Suprapubic skin (tissue), 4 donors: Measurements from ENCODE around the gene PPP1R13B. TPM values are rescaled to one million over a fixed set of nuclear protein-coding genes. Genes with fewer than 3 reads are reported as not detected.
A peak's percentile ranks its signal among the peaks of the same experiment; 100 is the strongest.

ENCODE experiments used
- DNase-seq, 2 donors: peaks; one replicate each; pipeline ENCODE4 v3.0.0-alpha.2; 2019; ENCODE audit warnings: low spot score in 2 of 2
- H3K27ac ChIP-seq: fragments of 200-600 bp; sonication (generic); one replicate; pipeline ENCODE4 v1.5.1; 2019
- H3K27me3 ChIP-seq: fragments of 200-600 bp; sonication (generic); one replicate; pipeline ENCODE4 v1.5.1; 2019
- H3K36me3 ChIP-seq: fragments of 200-600 bp; sonication (generic); one replicate; pipeline ENCODE4 v1.5.1; 2019
- H3K4me1 ChIP-seq: fragments of 200-600 bp; sonication (generic); one replicate; pipeline ENCODE4 v1.5.1; 2019
- H3K4me3 ChIP-seq: fragments of 200-600 bp; sonication (generic); one replicate; pipeline ENCODE4 v1.5.1; 2019; ENCODE audit warnings: mild to moderate bottlenecking
- H3K9me3 ChIP-seq: fragments of 200-600 bp; sonication (generic); one replicate; pipeline ENCODE4 v1.5.1; 2019
- EP300 ChIP-seq: sonication (generic); formaldehyde crosslinking; IDR thresholded peaks from one replicate; pipeline ENCODE4 v1.6.1; 2017; ENCODE audit warnings: antibody characterized with exemption
- POLR2A ChIP-seq, 2 donors: fragments of 450-650 bp; IDR thresholded peaks; one replicate each; pipeline ENCODE4 v1.6.1; 2017; ENCODE audit warnings: antibody characterized with exemption in 2 of 2, mild to moderate bottlenecking in 2 of 2, moderate library complexity in 2 of 2
- POLR2AphosphoS5 ChIP-seq, 3 donors: sonication (generic); formaldehyde crosslinking; IDR thresholded peaks; one replicate each; pipeline ENCODE4 v1.6.1; 2017; ENCODE audit warnings: antibody characterized with exemption in 3 of 3
- WGBS: methylation state at CpG from one replicate; pipeline ENCODE4 v1.1.5; 2018; 5-methylcytosine and 5-hydroxymethylcytosine counted together
- total RNA-seq, 4 donors: library from RNA; depleted of rRNA; stranded (reverse); fragments of >200 nt; gene quantifications; one replicate each; pipeline ENCODE4 v1.1.0, GENCODE V29; 2016
- TF ChIP-seq, protein P1 (sequence below), 2 donors: fragments of 200-600 bp in 1 of 2; fragments of 450-650 bp in 1 of 2; sonication (generic) in 1 of 2; IDR thresholded peaks; one replicate each; pipeline ENCODE4 v1.5.1; 2016 to 2019; ENCODE audit warnings: antibody characterized with exemption in 2 of 2, mild to moderate bottlenecking in 1 of 2, moderate library complexity in 1 of 2

The PPP1R13B gene
- total RNA-seq, 4 donors from 2014 or later, result 21.7 to 51.6 (median 36.4) TPM

DNA sequence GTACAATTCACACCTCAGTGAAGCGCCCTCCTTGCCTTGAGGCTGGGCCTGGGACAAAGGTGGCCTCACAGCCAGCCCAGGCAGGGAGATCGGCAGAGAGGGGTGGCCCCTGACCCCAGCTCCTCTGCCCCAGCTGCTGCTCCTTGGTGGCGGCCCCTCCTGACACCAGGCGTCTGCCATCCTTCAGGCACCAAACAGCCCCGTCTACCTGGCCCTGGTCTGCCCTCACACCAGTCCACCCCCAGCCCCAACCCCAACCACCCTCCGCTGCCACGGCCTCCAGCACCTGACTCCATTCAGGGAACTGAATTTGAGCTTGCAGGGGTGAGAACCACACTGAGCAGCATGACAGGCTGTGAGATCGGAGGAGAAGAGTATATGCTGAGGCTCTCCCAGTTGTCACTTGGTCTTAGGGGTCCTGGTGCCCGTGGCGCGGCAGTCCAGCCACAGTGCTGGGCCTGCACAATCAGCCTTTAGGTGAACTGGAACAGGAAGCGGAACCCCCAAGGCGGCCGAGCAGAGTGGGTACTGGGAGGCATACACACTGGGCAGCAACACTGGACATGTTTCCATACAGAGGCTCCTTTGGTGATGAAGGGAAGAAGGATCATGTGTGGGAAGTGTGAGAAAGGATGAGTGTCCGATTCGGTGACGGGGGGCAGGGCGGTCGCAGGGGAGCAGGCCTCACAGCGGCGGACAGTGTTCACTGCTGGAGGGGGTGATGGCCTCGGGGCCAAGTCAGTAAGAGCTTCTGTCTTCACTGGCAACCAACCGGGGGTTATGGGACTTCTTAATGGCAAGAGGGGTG is 113.1 kb downstream of the PPP1R13B start:
- H3K4me3 ChIP-seq, result no peak overlapping the region
- DNase-seq, result peak in 1 of 2 donors; percentile 60
- WGBS, result 90% methylated on average over 23 of the region's 23 CpGs
- no peaks in the 10 kb centered on the region for H3K27me3 ChIP-seq
- H3K27ac ChIP-seq, result peak overlapping the region; percentile 32
- peaks cover 55% of the 10 kb centered on the region for H3K36me3 ChIP-seq
- H3K4me1 ChIP-seq, result peaks cover 71% of the 10 kb centered on the region
- no peaks in the 10 kb centered on the region for H3K9me3 ChIP-seq
- TF ChIP-seq, protein P1, sequence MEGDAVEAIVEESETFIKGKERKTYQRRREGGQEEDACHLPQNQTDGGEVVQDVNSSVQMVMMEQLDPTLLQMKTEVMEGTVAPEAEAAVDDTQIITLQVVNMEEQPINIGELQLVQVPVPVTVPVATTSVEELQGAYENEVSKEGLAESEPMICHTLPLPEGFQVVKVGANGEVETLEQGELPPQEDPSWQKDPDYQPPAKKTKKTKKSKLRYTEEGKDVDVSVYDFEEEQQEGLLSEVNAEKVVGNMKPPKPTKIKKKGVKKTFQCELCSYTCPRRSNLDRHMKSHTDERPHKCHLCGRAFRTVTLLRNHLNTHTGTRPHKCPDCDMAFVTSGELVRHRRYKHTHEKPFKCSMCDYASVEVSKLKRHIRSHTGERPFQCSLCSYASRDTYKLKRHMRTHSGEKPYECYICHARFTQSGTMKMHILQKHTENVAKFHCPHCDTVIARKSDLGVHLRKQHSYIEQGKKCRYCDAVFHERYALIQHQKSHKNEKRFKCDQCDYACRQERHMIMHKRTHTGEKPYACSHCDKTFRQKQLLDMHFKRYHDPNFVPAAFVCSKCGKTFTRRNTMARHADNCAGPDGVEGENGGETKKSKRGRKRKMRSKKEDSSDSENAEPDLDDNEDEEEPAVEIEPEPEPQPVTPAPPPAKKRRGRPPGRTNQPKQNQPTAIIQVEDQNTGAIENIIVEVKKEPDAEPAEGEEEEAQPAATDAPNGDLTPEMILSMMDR (IDR thresholded peaks at IDR 0.05), result no peak
- TF ChIP-seq POLR2A (IDR thresholded peaks at IDR 0.05) (no peak), POLR2AphosphoS5 (IDR thresholded peaks at IDR 0.05) (no peak), EP300 (no peak)

DNA sequence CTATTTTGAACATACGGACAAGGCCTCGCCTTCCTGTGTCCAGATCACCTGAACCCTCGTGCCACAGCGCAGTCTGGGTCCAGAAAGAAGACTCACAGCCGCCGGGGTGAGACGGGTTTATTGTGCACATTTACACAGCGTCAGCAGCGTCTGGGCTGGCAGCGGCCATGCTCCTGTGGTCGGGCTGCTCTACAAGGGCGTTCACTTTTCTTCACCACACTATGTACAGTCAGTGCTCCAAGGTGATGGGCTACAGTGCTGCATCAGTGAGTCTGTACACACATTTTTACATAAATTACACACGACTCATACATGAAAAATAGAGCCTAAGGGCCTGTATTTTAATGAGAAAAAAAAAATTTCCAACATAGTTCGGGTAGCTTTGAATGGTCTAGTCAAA is 113.7 kb downstream of the PPP1R13B start:
- peak in 1 of 2 donors; percentile 59 for DNase-seq
- TF ChIP-seq EP300 (no peak), POLR2AphosphoS5 (IDR thresholded peaks at IDR 0.05) (no peak), POLR2A (IDR thresholded peaks at IDR 0.05) (no peak)
- TF ChIP-seq, protein P1 (IDR thresholded peaks at IDR 0.05), result no peak
- 71% methylated on average over 14 of the region's 14 CpGs for WGBS
- Histone ChIP-seq H3K36me3 (peaks cover 55% of the 10 kb centered on the region), H3K27ac (peak overlapping the region; percentile 32), H3K4me3 (no peak overlapping the region), H3K4me1 (peaks cover 77% of the 10 kb centered on the region), H3K9me3 (no peaks in the 10 kb centered on the region), H3K27me3 (no peaks in the 10 kb centered on the region)

DNA sequence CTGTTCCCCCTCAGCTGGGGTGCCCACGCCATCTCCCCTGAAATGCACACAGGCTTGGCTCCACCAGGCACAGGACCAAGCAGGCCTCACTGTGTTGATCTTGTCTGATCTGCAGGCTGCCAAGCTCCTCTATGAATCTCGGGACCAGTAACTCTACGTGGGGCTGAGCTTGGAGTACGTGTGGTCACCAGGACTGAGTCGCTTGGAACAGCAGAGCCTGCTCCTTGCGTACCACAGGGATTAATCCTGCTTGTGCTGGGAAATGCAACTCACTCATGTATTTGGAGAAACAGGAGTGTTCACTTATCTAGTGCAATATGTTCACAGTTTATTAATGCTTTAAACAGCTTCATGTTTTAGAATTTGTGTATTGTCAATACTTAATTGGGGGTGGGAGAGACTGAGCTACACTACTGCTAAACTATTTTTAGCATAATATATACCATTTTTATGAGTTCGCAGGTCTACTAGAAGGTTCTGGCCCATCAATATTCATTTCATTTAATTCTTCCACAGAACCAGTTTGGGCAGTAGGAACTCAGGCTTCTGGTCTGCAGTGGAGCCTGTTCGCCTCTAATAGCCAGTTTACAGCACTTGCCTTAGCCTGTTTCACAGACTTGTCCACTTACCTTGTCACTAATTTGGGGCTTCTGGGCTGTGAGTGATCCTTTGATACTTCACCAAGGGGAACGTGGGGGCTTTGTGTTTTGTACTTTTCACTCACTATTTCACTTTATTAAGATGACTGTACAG is 114.3 kb downstream of the PPP1R13B start:
- H3K27ac ChIP-seq, result peak overlapping the region; percentile 32
- H3K27me3 ChIP-seq, result no peaks in the 10 kb centered on the region
- WGBS, result 72% methylated on average over 7 of the region's 9 CpGs
- no peaks in the 10 kb centered on the region for H3K9me3 ChIP-seq
- peaks cover 81% of the 10 kb centered on the region for H3K4me1 ChIP-seq
- no peak overlapping the region for H3K4me3 ChIP-seq
- TF ChIP-seq POLR2A (IDR thresholded peaks at IDR 0.05), result no peak
- peaks cover 55% of the 10 kb centered on the region for H3K36me3 ChIP-seq
- DNase-seq, result peak in 1 of 2 donors; percentile 7

DNA sequence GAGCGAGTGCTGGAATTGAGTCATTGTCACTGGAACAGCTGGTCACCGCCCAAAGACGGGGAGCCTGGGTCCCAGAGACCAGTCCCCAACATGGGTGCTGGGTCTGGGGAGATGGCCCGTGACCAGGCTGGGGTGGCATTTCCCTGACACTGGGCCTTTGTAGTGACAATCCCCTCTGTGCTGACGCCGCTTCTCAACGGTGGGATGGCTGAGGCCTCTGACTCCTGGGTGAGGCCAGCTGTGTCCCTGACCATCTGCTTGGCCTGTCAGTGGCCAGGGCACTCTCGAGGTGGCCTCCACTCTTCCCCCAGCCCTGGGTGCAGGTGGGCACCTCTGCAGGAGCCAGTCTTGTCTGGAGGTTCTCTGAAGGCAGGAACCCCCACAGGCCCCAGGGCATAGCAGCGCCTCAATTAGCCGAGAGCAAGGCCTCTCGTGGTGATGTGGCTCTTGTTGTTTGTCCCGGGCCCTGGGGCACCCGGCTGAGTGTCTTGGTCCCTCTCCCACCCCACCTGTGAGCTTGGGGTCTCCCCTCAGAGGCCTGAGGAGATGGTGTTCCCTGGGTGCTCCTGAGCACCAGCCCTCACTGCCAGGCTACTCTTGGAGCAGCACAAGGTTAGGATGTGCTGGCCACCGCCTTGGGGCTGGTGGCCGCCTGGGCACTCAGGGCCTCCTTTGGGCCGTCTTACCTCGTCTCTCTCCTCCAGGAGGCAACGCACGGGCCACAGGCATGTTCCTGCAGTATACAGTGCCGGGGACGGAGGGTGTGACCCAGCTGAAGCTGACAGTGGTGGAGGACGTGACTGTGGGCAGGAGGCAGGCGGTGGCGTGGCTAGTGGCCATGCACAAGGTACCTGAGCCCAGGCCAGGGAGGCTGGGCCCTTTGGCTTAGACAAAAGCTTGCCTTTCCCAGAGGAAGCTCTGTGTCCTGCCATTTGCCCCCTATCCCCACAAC is 115.2 kb downstream of the PPP1R13B start:
- 70% methylated on average over 6 of the region's 24 CpGs for WGBS
- Histone ChIP-seq H3K4me3 (no peak overlapping the region), H3K9me3 (no peaks in the 10 kb centered on the region), H3K27ac (peak overlapping the region; percentile 32), H3K27me3 (no peaks in the 10 kb centered on the region), H3K4me1 (peaks cover 72% of the 10 kb centered on the region), H3K36me3 (peaks cover 62% of the 10 kb centered on the region)
- TF ChIP-seq POLR2A (IDR thresholded peaks at IDR 0.05), result no peak
- no peak for TF ChIP-seq EP300
- DNase-seq, result peak in 1 of 2 donors; percentile 58

DNA sequence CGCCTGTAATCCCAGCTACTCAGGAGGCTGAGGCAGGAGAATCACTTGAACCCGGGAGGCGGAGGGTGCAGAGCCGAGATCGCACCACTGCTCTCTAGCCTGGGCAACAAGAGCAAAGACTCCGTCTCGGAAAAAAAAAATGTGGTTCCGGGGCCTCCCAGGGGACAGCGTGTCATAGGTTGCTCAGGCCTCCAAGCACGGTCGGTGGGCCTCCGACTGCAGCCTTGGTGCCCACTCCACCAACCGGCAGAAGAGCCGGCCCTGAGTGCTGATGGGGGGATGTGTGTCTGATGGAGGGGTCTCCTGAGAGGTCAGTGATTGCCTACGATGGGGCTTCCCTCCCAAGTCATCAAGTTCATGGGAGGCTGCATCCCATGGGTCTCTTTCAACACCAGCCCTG is 115.9 kb downstream of the PPP1R13B start:
- Histone ChIP-seq H3K36me3 (peaks cover 64% of the 10 kb centered on the region), H3K27ac (no peak overlapping the region)
- 92% methylated on average over 12 of the region's 15 CpGs for WGBS

More for the DNA sequence above, 115.9 kb downstream of the PPP1R13B start:
- Histone ChIP-seq H3K4me1 (peaks cover 67% of the 10 kb centered on the region), H3K4me3 (no peak overlapping the region), H3K27me3 (no peaks in the 10 kb centered on the region), H3K9me3 (no peaks in the 10 kb centered on the region)
- TF ChIP-seq POLR2AphosphoS5 (IDR thresholded peaks at IDR 0.05), result no peak
- TF ChIP-seq EP300, result no peak
- TF ChIP-seq, protein P1 (IDR thresholded peaks at IDR 0.05), result no peak
- no peak for TF ChIP-seq POLR2A (IDR thresholded peaks at IDR 0.05)
- peak in 1 of 2 donors; percentile 53 for DNase-seq
